GM21619 (cell line): ENCODE results near the gene MYO1G.
"Not testable (repeated sequence)": the region's sequence is repeated elsewhere in the genome, so short reads cannot be mapped to it uniquely, and the experiment has no call there.

Experiments
- ATAC-seq: cut with Tn5 transposase; IDR thresholded peaks from one replicate; pipeline ENCODE4 v1.9.1; 2021; ENCODE audit not compliant: unreplicated experiment

MYO1G gene

DNA sequence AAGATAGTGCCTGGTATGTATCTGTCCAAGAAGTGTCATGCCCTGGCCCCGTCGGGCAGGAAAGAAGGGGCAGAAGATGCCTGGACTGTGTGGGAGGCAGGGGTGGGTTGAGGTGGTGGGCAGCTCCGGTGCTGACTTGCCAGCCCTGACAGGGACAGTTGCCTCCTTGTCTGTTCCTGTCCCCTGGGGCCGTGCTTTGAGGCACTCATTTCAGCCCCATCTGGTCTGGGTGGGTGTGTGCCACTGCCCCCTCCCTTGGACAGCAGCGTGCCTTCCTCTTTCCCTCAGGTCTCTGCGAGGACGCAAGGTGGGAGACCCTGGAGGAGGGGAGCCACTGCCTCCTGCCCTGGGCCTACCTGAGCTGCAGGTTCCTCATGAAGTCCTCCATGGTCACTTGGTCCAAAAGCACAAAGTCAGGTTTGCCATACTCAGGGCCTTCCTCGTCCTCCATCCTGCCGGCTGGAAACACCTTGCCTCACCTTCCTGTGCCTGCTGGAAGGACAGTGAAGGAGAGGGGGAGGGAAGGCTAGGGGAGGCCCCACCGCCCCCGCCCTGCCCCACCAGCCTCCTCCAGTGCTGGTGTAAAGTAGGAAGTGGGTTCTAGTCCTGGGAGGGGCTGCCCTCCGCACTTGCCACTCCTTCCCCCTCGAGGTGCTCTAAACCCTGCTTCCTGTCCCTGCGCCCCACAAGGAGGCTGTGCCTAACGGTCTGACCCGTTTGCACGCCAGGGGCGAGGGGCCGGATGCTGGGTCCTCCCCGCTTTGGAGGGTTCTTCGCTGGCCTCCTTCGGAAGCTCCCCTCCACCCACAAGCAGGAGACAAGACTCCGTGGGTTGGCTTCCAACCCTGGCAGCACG, at the start of gene MYO1G:
Gene MYO1G (minus strand): TSS at position 505 of the 856 bp plus-strand sequence. CDS start 54 bp downstream, at position 451.
- ATAC-seq: peak; percentile 53

DNA sequence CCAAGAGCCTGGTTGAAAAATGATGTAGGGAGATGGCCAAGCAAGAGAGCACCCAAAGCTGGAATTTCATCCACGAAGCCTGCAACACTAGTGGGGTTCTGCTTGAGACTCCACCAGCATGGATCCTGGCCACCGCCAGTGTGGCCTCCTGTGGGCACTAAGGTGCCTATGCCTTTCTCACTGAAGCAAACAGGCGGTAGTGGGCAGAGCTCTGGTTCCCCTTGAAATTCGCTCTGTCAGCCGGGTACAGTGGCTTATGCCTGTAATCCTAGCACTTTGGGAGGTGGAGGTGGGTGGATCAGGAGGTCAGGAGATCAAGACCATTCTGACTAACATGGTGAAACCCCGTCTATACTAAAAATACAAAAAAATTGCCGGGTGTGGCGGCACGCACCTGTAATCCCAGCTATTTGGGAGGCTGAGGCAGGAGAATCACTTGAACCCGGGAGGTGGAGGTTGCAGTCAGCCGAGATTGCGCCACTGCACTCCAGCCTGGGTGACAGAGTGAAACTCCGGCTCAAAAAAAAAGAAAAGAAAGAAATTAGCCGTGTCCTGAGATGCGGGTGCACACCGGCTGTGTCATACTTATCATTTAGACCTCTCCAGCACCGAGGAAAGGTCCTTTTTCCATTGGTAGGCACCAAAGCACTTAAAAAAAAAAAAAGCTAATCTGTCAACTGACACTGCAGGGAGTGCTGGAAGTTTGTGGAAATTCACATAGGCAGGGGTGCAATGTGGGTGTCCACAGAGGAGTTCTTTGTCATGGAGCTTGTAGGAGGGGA, 49.5 kb upstream of the MYO1G start:
- no peak for ATAC-seq

DNA sequence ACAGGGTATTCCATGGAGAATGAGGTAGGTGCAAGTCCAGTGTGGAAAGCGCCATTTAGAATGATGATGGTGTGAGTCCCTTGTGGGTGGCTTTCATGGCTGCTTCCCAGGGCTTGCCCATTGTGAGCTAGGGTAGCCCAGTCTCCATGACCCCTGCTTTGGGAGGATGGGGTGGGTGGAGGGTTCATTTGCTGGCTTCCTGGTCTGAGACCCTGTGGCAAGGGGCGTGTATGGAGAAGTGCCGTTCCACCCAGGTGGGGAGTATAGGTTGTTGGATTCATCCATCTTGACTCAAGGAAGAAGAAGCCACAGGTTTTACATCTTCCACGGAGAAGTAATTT, 48.9 kb upstream of the MYO1G start:
- ATAC-seq: peak; percentile 6

DNA sequence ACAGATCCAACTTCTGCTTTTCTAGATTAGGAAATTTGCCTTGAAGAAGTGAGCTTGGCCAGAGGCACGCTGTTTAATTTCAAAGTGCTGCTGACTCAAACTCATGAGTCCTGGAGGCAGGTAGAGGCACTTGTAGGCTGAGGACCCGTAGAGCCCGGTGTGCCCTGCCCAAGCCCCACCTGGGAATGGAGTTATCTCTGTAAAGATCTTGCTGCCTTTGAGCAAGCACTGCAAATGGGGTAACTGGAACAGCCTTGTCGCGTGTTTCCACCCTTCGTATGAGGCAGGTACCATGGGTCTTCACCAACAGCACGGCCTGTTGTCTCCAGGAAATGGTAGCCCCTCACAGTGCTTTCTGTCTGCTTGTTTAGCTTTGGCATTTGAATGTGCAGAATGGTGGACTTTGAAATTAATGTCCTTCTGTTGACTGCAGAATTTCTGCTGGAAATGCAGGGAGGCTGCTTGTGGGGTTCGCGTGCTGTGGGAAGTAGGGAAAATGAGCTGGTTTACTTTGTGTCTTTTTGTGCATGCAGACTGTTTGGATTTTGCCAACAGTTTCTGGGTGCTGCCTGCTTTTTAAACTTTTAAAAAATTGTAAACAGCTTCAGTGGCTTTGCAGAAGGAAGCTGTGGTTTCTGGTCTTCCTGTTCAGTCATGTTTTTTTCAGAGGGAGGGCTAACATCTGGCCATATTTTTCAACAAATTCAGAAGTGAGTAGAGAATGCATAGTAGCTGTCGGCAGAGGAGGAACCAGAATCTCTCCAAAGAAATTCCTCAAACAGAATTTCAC, 48.4 kb upstream of the MYO1G start:
- ATAC-seq: peak; percentile 52

DNA sequence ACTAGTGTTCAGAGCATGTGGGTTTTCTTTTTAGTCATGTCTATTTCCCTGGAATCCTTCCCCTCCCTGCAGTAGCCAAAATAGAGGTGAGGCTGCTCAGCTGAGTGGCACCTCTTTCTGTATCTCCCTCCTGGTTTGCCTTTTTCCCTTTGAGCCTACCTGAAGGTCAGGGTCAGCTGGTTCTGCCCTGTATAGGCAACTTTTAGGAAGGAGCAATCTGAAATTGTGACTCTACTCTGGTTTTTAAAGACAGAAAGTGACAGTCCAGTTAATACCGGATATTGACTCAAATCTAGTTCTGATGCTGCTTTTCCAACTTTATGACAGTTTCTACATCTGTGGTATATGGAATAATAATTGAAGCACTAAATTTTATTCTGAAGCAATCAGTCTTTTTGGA, 47.2 kb upstream of the MYO1G start:
- no peak for ATAC-seq

DNA sequence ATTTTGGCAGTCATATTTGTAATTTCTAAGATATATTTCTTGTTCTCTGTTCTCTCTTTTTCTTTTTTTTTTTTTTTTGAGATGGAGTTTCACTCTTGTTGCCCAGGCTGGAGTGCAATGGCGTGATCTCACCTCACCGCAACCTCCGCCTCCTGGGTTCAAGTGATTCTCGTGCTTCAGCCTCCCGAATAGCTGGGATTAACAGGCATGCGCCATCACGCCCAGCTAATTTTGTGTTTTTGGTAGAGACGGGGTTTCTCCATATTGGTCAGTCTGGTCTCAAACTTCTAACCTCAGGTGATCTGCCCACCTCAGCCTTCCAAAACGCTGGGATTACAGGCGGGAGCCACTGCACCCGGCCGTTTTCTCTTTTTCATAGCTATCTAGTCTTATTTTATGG, 46.7 kb upstream of the MYO1G start:
- ATAC-seq: not testable (repeated sequence)

DNA sequence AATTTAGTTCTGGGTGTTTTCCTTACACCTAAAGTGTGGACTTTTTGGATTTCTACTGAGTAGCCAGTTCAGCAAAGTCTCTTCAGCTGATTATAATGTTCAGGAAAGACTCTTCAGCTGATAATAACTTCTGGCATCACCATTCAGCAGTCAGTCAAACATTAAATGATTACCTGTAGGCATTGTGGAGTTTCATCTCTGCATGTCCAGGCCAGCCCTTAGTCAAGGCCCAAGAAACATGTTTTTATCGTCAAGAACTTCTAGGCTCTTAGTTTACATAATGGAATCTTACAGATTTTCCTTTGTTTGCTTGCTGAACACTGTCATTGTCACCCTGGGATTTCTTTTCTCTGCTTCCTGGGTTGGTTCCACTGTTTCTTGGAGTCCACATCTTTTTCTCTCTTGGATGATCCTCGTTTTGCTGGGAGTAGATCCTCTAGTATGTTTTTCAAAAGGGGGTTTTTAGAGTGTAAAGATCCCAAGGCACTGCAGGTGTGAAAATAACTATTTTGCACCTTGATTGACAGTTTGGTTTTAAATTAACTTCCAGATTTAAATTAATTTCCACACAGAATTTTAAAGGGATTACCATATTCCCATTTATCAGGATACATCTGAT, 45.4 kb upstream of the MYO1G start:
- ATAC-seq: no peak

DNA sequence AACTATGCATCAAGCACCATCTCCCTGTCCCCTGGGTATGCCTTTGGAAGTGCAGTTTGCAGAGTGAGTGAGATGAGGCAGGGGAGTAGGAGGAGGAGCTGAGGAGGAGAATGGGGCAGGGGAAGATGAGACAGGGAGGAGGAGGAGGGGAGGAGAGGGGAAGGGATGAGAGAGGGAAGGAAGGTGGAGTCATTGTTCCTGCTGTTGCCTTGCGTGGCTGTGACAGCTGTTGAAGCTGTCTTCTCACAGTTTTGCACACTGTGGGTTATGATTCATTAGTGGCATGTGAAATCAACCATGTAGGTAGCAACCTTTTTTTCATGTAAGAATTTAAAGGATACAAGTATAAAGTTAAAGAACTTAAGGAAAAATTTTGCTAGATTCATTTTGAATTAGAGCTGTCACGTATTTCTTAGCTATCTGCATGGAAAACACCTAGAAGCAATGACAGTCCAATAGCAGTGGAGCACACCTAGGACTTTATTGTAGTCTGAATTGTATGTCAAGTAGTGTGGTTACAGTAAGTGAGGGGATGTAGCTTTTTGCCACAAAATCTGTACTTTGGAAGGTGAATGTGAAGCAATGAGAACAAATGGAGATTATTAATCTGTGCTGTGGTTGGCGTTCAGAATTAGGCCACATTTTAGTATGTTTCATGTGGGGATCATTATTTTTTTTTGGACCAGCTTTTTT, 42.9 kb upstream of the MYO1G start:
- ATAC-seq: peak; percentile 68

DNA sequence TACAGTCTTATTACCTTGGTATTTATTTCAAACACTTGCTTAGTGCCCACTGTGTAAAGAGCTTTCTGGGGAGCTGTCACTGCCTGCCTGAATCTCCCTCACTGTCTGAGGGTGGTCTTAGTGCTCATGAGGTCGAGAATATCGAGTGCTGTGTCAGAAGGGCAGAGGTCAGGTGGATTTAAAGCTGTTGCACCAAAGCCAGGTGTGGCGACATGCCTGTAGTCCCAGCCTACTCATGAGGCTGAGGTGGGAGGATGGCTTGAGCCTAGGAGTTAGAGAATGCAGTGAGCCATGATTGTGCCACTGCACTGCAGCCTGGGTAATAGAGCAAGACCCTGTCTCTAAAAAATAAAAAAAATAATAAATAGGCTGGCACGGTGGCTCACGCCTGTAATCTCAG, 42.1 kb upstream of the MYO1G start:
- no peak for ATAC-seq

DNA sequence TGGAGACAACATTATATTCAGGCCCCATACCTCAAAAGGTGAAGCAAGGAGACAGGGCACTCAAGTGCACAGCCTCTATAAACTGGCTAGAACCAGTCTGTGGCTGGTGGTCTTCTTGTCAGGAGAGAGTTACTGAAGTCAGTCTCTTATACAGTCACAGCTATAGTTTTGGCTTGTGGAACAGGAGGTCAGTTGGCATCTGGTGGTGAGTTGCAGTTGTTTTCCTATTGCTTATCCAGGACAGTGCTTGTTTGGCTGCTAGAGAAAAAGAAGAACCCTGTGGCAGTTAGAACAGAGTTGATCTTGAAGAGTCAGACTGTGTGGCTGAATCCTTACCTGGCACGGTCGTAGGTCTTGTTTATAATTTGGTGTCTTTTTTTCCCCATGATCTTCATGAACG, 38.4 kb upstream of the MYO1G start:
- no peak for ATAC-seq

DNA sequence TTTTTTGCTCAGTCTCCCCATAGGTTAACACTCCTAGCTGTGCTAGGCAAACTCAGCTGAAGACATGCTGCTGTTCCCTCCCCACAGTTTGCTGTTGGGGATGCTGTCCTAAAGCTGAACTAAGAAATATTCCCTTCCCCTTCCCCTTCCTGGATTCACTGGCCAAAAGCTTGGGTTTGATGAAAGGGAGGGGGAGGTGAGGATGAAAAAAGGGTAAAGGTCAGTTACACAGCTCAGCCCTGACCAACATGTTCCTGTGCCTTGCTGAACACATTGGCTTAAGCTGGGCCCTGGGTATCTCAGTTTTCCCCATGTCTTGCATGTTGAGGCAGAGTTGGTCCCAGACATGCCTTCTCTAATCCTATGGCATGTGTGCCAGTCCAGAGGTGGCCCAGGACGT, 36.5 kb upstream of the MYO1G start:
- no peak for ATAC-seq

DNA sequence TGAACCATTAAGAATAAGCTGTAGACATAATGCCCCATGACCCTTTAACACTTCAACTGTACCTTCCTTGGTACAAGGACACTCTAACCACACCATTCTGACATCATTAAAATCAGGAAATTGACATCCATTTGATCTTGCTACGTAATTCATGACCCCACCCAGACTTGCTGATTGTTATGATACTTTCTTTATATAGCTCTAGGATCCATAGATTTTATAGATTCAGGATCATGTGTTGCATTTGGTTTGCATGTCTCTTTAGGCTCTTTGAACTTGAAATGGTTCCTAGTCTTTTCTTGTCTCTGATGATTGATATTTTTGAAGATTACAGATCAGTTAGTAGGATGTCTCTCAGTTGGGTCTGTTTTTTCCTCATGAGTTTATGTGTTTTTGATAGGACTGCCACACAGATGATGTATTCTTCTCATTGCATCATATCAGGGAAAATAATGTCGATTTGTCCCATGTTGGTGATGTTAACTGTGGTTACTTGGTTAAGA, 34.7 kb upstream of the MYO1G start:
- no peak for ATAC-seq

DNA sequence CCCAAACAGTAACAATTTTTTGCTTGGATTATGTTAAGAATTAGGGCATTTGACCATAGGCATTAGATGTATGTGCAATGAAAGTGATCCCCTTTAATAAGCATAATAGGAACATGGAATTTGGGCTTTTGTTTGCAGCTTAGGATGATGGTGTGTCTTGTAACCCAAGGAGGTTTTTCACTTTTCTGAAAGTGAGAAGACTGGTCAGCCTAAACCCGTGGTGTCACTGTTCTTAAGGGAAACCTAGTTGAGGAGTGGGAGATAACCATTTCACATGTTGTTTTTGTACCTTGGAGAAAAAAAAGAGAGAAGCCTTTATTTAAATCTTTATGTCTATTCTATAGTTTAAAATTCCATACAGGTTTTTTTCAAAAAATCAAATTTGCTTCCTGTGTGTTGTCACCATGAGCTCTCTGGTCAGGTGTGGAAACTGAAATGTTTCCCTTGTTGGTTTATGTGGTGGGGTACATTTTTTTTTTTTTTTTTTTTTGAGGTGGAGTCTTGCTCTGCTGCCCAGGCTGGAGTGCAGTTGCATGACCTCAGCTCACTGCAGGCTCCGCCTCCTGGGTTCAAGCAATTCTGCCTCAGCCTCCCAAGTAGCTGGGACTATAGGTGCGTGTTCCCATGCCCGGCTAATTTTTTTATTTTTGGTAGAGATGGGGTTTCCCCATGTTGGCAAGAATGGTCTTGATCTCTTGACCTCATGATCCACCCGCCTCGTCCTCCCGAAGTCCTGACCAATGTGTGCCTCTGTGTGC, 28.9 kb upstream of the MYO1G start:
- peak; percentile 57 for ATAC-seq

DNA sequence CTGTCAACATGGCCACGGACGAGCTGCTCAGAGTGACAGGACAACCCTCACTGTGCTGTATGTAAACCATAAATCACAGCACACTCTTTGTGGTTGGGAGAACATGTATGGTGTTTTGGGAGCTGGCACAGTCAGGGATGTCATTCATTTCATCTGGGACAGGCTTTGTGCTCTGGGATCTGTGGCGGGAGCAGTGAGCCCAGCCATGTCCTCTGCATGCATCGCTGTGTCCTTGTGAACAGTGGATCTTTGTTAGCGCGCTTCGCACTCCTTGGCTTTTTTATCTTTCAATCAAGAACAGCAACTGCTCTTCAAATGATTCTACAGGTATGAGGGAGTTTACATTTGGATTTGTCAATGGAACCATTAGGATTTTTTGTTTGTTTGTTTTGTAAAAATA, 28.3 kb upstream of the MYO1G start:
- no peak for ATAC-seq

DNA sequence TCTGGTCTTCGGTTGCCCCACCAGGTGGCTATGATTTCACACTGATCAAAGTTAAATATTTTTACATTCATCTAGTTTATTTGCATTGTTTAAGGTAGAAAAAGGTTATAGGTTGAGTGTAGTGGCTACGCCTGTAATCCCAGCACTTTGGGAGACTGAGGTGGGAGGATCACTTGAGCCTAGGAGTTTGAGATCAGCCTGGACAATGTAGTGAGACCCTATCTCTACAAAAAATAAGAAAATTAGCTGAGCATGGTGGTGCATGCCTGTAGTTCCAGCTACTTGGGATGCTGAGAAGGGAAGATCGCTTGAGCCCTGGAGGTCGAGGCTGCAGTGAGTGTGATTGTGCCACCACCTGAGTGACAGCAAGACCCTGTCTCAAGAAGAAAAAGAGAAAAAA, 25.0 kb upstream of the MYO1G start:
- no peak for ATAC-seq

DNA sequence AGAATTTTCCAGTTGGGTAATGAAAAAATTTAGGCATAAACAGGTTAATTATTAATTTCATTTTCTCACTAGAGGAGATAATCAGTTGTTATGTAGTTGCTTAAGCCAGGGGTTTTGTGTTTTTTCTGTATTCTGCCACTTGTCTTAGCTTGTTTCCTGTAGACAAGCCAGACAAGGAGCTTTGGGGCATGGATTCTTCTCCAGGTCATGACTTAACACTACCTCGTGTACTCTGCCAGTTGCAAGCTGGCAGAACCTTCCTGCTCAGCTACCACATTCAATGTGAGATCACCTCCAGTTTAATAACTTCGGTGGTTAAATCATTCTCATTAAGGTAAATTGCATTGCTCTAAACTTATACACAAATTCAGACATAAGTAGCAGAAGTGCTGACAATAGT, 23.0 kb upstream of the MYO1G start:
- ATAC-seq: no peak

DNA sequence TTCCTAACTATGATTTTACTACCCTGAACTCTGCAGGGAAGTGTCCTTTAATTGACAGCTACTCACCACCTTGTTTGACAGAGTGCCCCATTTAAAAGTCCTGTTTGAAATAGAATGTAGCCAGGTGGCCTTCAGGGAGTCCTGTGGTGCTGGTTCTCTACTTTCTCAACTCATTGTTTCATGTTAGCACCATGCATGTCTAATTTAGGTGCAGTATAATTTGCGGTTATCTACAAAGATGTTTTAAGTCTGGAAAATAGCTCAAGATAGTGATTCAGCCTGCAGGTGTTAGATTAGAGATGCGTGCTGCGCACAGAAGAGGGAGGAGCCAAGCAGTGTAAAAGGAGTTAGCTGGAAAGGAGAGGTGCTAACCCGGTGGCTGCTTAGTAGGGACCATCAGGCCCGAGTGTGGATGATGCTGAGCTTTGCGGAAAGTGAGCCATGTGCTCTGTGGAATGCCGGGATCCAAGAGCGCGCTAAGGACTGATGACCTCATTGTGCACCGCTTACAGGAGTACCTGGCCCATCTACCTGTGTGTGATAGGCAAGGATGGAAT, 22.4 kb upstream of the MYO1G start:
- ATAC-seq: peak; percentile 33

DNA sequence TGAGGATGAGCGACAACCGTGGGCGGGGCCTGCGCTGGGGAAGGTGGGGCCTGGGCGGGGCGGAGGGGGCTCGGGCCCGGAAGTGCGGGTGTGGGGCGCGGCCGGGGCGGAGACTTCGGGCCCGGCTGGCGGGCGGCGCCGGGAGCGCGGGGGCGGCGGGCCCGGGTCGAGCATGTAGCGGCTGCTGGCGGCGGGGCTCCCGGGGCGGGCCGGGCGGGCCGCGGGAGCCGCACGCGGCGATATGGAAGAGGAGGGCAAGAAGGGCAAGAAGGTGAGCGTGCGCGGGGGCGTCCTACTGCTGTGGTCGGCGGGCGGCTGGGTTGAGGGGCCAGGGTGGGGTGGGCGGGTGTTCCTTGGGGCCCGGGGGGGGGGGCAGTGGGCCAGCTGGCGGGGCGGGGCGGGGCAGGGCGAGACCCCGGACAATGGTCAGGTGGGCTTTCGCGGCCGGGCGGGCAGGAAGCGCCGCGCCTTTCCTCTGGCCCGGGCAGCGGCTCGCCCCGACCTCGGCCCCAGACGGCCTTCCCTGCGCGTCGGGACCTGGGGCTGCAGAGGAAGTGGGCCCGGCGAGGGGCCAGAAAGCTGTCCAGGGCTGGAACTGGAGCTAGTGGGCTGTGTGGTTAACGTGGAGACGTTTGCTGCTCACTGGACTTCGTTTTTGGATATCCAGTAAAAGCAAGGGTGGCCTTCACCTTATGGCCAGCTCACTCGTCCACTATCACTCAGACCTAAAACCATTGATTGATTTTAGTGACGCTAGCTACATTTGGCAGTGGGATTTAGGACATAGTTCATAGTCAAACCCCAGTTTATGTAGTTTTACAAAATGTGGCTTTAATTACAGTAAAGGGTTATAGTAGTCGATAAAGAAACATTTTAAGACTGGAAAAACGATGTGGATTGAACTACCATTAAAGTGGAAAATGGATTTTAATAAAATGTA, 21.5 kb upstream of the MYO1G start, which contains the start of gene CCM2:
Gene CCM2 (plus strand): TSS at position 109 of the 940 bp plus-strand sequence. CDS start 133 bp downstream, at position 242.
- no peak for ATAC-seq
